Stimulated activated CD8-positive, alpha-beta memory T cell treated with anti-CD3 and anti-CD28 coated beads, Interleukin-12 subunit alpha, Interleukin-12 subunit beta, amount 100 ng/mL, for 1 hour (primary cell): Measurements from ENCODE around the gene ITGB6.

Experiments
- DNase-seq: peaks from one replicate; pipeline ENCODE4 v3.0.0-alpha.2; 2020; ENCODE audit warnings: low read depth

Gene ITGB6

DNA sequence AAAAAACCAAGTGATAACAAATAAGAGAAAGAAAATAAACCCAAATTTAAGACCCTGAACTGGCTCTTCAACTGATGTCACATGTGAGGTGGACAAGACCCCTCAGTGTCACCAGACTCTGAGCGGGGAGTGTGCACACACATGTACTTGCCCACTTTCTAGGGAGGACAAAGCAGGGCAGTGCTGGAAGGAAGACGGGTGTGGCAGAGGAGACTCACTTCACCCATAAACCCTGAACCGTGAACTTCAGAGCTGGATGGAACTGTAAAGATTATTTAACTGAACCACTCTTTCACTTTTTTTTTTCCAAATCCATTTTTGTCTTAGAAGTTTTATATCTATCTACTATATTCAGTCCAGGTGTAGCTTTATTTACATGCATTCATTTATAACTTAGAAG lies 149.9 kb downstream of the ITGB6 start:
- DNase-seq = no peak
